ENCODE results near the gene SPTBN1. TPM values are rescaled to one million over a fixed set of nuclear protein-coding genes. Genes with fewer than 3 reads are reported as not detected.

The SPTBN1 gene
- total RNA-seq, 1 donor from 2014 or later, result 813 TPM

GRCh38 chr2:54566896-54567295 is 110.8 kb downstream of the SPTBN1 start:
- no peak for TF ChIP-seq CTCF (IDR thresholded peaks at IDR 0.05)
- DNase-seq (no peak), ATAC-seq (no peak)
- intact Hi-C loops (cut with DNase I), result no loop called here
- Histone ChIP-seq H3K9me3 (no peaks in the 10 kb centered on the region), H3K27me3 (no peaks in the 10 kb centered on the region), H3K36me3 (no peaks in the 10 kb centered on the region), H3K27ac (no peak overlapping the region), H3K4me3 (no peak overlapping the region), H3K4me1 (peaks cover 67% of the 10 kb centered on the region)

- Histone ChIP-seq H3K4me3 (no peak overlapping the region), H3K27me3 (no peaks in the 10 kb centered on the region), H3K27ac (peak overlapping the region; percentile 43), H3K36me3 (no peaks in the 10 kb centered on the region), H3K4me1 (peaks cover 82% of the 10 kb centered on the region), H3K9me3 (no peaks in the 10 kb centered on the region)
- no peak for ATAC-seq
- no peak for TF ChIP-seq CTCF (IDR thresholded peaks at IDR 0.05)
- intact Hi-C loops (cut with DNase I), result no loop called here
- no peak for DNase-seq
These were observed 112.8 kb downstream of the SPTBN1 start for GRCh38 chr2:54568876-54569321.

GRCh38 chr2:54569745-54570301 is 113.7 kb downstream of the SPTBN1 start:
- intact Hi-C loops (cut with DNase I), result no loop called here
- DNase-seq (no peak), ATAC-seq (no peak)
- TF ChIP-seq CTCF (IDR thresholded peaks at IDR 0.05), result no peak
- no peaks in the 10 kb centered on the region for H3K9me3 ChIP-seq
- H3K36me3 ChIP-seq, result no peaks in the 10 kb centered on the region
- H3K4me1 ChIP-seq, result peaks cover 85% of the 10 kb centered on the region
- H3K4me3 ChIP-seq, result no peak overlapping the region
- peak overlapping the region; percentile 43 for H3K27ac ChIP-seq
- H3K27me3 ChIP-seq, result no peaks in the 10 kb centered on the region

- peaks cover 85% of the 10 kb centered on the region for H3K4me1 ChIP-seq
- no peak for TF ChIP-seq CTCF (IDR thresholded peaks at IDR 0.05)
- H3K27me3 ChIP-seq, result no peaks in the 10 kb centered on the region
- H3K4me3 ChIP-seq, result no peak overlapping the region
- peaks cover 5% of the 10 kb centered on the region for H3K36me3 ChIP-seq
- ATAC-seq, result no peak
- no peaks in the 10 kb centered on the region for H3K9me3 ChIP-seq
- intact Hi-C loops (cut with DNase I), result no loop called here
- peak overlapping the region; percentile 39 for H3K27ac ChIP-seq
- DNase-seq, result no peak
These were observed 114.3 kb downstream of the SPTBN1 start for GRCh38 chr2:54570321-54570855.

GRCh38 chr2:54570925-54571694 is 115.0 kb downstream of the SPTBN1 start:
- peaks cover 84% of the 10 kb centered on the region for H3K4me1 ChIP-seq
- H3K4me3 ChIP-seq, result no peak overlapping the region
- peak; percentile 72 for DNase-seq
- H3K9me3 ChIP-seq, result no peaks in the 10 kb centered on the region
- no peaks in the 10 kb centered on the region for H3K27me3 ChIP-seq
- ATAC-seq, result peak; percentile 82
- intact Hi-C loops (cut with DNase I), result no loop called here
- TF ChIP-seq CTCF (IDR thresholded peaks at IDR 0.05), result no peak
- peak overlapping the region; percentile 39 for H3K27ac ChIP-seq
- peaks cover 6% of the 10 kb centered on the region for H3K36me3 ChIP-seq

All from upper lobe of right lung (tissue), 1 donor.